ENCODE data around the gene CCDC27.

CCDC27 gene

GRCh38 chr1:3735027-3735681, 17.1 kb upstream of the CCDC27 start:
- in situ Hi-C loops (cut with HindIII; ENCODE audit: low sequenced_read_pairs): no loop called here

DNA sequence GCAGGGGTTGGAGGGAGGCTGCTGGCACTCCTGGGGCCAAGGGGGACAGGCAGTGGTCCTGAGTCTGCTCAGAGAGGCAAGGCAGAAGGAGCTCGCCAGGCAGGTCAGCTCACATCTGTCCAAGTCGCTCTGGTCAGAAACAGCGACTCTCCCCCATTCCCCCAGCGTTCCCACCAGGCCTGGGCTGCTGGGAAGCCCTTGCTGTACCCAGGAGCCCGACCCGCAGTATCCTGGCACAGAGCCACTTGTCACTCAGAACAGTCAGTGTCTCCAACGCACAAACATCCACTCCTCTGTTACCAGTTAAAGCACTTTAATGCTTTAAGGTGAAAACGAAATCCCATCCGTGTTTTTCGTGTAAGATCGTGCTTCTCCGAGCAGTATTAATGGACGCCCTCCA, 16.6 kb upstream of the CCDC27 start:
- in situ Hi-C loops (cut with HindIII; ENCODE audit: low sequenced_read_pairs): no loop called here

- in situ Hi-C loops (cut with HindIII; ENCODE audit: low sequenced_read_pairs): no loop called here
Measured at GRCh38 chr1:3736131-3736561, 16.1 kb upstream of the CCDC27 start.

- in situ Hi-C loops (cut with HindIII; ENCODE audit: low sequenced_read_pairs): no loop called here
Measured at GRCh38 chr1:3736708-3737107, 15.5 kb upstream of the CCDC27 start.

- in situ Hi-C loops (cut with HindIII; ENCODE audit: low sequenced_read_pairs): no loop called here
Measured at GRCh38 chr1:3738943-3739342, 13.3 kb upstream of the CCDC27 start.

GRCh38 chr1:3740042-3740441, 12.2 kb upstream of the CCDC27 start:
- in situ Hi-C loops (cut with HindIII; ENCODE audit: low sequenced_read_pairs): loop anchor here (10.0 kb wide), 1 partner anchor 95 kb away; no protein-coding TSS in a partner anchor

DNA sequence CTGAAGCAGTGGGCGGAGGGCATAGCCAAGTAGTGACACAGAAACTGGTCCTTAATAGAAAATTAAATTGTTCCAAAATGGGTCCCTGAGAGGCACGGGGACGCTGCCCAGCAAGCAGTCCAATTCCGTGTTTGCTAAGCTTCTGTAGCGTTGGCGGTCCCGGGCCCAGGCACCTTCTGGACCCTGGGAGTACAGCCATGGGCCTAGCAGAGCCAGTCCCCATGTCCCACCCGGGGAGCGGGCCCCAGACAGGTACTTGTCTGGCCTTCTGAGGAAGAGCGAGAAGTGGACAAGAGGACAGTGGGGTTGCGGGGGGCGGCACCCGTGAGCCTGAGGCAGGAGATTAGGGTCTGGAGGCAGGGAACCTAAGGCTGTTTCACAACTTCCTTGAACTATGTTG, 11.5 kb upstream of the CCDC27 start:
- in situ Hi-C loops (cut with HindIII; ENCODE audit: low sequenced_read_pairs): loop anchor here (10.0 kb wide), 1 partner anchor 96 kb away; no protein-coding TSS in a partner anchor

DNA sequence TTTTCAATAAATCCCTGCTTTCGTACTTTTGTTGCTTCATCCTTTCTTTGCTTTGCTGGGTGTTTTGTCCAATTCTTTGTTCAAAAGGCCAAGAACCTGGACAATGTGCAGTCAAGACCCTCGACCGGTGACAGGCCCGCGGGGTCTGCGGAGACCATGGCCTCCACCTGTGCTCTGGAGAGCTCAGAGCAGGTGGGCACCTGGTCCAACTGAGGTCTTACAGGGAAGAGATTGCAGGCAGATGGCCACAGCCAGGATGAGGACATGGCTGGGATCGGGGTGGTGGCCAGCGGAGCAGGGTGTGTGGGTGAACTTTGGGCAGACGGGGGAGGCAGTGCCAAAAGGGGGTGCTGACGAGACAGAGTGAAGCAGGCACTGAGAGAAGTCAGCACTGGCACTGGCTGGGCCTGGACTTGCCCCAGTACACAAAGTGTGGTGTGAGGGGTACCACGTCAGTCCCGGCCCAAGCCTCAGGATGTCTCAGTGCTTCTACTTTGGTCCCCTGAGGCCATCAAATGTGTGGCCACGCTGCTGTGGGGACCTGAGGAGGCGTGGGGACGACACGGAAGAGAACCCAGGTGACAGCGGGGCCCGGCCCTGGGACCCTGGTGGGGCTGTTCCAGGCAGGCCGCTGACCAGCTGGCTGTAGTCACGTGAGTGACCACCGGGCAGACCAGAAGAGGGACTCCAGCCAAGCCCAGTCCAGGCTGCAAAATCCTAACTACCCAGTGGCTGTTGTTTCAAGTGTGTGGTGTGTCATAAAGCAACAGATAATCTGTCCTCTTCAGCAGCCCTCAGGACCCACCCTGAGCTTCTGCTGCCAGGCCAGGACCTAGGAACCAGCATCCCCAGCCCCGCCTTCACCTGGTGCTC, 10.4 kb upstream of the CCDC27 start:
- in situ Hi-C loops (cut with HindIII; ENCODE audit: low sequenced_read_pairs): loop anchor here (10.0 kb wide), 1 partner anchor 97 kb away; no protein-coding TSS in a partner anchor

DNA sequence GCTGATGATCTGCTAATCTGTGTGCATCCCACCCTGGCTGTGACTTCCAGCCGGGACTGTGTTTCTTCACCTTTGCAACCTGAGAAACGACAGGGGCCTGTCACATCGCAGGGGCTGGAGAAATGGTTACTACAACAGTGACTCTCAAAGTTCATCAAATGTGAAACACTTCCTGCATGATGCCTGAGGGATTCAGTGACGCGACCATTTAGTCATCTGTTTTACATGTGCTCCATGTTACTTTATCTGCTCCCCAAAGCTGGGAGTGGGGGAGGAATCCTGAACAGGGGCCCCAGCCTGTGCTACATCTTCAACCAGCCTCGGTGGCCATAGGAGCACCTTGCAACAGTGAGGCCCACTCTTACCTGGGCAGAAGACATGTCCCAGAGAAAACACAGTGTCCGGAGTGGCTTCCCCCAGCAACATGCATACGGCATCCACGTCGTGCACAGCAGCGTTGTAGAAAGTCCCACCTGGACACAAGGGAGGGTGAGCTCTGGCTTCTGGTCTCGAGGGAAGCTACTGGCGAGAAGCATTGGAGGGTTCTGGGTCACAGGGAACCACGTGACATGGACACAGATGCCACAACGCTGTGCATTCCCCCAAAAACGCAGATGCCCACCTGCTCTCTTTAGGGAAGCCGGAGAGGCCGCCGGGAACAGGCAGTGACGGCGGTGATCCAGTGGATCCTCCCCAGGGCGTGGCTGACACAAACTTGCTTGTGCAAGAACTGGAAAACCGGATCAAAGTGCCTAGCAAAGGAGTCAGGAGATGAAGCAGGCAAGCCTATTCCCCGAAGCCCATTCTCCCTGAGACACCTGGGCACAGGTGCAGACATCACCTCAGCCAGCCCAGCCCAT, 9.6 kb upstream of the CCDC27 start:
- in situ Hi-C loops (cut with HindIII; ENCODE audit: low sequenced_read_pairs): loop anchor here (10.0 kb wide), 1 partner anchor 98 kb away; no protein-coding TSS in a partner anchor

DNA sequence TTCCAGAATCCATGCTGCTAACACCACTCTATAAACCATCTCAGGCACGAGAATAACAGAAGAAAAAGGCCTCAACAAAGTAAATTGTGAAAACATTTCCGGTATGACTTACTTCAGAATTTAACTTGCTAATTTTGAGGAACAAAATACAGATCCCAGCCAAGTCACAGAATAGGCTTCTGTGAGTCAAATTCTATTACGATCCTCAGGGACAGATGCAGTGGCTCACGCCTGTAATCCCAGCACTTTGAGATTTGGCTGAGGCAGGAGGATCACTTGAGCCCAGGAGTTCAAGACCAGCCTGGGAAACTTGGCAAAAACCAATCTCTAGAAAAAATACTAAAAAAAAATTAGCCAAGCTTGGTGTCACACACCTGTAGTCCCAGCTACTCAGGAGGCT, 8.8 kb upstream of the CCDC27 start:
- in situ Hi-C loops (cut with HindIII; ENCODE audit: low sequenced_read_pairs): loop anchor here (10.0 kb wide), 1 partner anchor 99 kb away; no protein-coding TSS in a partner anchor

DNA sequence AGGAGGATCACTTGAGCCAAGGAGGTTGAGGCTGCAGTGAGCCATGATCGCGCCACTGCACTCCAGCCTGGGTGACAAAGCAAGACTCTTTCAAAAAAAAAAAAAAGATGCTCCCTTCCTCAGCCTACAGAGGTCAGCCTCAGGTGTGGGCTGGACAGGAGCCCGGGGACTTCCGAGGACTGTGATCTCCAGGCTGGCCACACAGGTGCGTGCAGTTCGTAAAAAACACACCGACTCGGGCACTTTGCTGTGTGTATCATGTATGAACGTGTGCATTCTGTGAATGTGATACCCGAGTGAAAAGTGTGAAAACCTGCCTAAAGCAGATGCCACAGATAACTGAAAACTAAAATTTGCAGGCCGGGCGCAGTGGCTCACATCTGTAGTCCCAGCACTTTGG, 8.4 kb upstream of the CCDC27 start:
- in situ Hi-C loops (cut with HindIII; ENCODE audit: low sequenced_read_pairs): loop anchor here (10.0 kb wide), 1 partner anchor 99 kb away; no protein-coding TSS in a partner anchor

GRCh38 chr1:3744646-3745045, 7.6 kb upstream of the CCDC27 start:
- in situ Hi-C loops (cut with HindIII; ENCODE audit: low sequenced_read_pairs): loop anchor here (10.0 kb wide), 1 partner anchor 100 kb away; no protein-coding TSS in a partner anchor

GRCh38 chr1:3745071-3745470, 7.2 kb upstream of the CCDC27 start:
- in situ Hi-C loops (cut with HindIII; ENCODE audit: low sequenced_read_pairs): loop anchor here (10.0 kb wide), 1 partner anchor 100 kb away; no protein-coding TSS in a partner anchor

GRCh38 chr1:3745590-3746381, 6.5 kb upstream of the CCDC27 start:
- in situ Hi-C loops (cut with HindIII; ENCODE audit: low sequenced_read_pairs): loop anchor here (10.0 kb wide), 1 partner anchor 101 kb away; no protein-coding TSS in a partner anchor

DNA sequence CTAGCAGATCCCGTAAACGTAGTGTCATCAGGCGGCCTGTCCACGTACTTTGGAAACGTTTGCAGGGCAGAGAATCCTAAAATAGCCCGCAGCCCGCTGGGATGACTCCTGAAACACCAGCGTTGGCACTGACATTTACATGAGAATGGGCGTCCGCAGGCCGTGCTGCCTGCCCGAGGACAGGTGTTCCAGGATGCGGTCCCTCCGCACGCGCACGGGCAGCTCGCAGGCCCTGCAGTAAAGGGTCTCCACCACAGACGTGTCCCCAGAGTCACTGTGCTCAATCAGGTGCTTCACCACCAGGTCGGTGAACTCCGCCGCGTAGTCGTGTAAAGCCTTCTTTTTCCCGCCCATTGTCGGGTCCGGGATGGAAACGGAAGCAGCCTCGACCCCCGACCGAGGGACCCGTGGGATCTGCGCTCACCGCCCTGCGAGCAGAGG, 5.8 kb upstream of the CCDC27 start:
- in situ Hi-C loops (cut with HindIII; ENCODE audit: low sequenced_read_pairs): loop anchor here (10.0 kb wide), 1 partner anchor 102 kb away; no protein-coding TSS in a partner anchor

DNA sequence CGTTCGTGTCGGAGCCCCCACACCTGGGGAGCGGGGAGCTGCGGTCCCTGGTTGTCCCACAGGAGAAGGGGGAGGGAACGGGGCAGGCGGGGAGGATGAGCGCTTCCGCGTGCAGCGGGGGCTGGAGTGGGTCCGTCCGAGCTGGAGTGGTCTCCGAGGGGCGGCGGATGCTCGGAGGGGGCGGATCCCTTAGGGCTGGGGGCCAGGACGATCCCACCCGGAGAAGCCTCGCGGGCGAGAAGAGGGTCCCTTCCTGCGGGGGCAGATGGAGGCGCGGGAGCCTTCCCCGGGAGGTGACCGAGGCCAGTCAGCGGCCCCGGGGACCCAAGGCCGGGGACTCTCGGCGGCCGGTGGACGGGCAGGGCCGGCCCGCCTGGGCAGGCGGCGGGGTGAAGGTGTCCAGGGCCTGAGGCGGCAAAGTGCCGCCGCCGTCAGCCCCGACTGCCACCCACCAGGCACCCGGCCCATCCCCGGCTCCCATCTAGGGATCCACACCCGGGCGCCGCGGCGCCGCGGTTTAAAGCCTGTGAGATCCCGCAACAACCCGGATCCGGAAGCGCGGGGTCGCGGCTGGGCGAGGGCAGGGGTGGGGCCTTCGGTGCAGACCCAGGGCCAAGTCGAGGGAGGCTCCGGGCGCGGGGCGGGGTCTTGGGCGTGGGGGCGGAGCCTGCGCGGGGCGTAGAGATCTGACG, 5.3 kb upstream of the CCDC27 start:
- in situ Hi-C loops (cut with HindIII; ENCODE audit: low sequenced_read_pairs): loop anchor here (10.0 kb wide), 1 partner anchor 102 kb away; no protein-coding TSS in a partner anchor

DNA sequence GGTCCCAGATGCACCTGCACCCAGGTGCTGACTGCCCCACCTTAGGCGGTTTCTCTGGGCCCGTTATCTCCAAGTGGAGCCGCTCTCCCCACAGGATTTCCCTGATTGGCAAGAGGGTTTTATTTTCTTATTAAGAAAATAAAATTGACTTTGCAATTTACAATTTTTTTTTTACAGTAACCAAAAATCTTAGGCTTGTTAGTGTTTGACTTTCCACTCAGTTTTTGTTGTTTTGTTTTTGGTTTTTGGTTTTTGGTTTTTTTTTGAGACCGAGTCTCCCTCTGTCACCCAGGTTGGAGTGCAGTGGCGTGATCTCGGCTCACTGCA, 4.8 kb upstream of the CCDC27 start:
- in situ Hi-C loops (cut with HindIII; ENCODE audit: low sequenced_read_pairs): loop anchor here (10.0 kb wide), 1 partner anchor 103 kb away; no protein-coding TSS in a partner anchor

GRCh38 chr1:3747903-3748302, 4.3 kb upstream of the CCDC27 start:
- in situ Hi-C loops (cut with HindIII; ENCODE audit: low sequenced_read_pairs): loop anchor here (10.0 kb wide), 1 partner anchor 103 kb away; no protein-coding TSS in a partner anchor

DNA sequence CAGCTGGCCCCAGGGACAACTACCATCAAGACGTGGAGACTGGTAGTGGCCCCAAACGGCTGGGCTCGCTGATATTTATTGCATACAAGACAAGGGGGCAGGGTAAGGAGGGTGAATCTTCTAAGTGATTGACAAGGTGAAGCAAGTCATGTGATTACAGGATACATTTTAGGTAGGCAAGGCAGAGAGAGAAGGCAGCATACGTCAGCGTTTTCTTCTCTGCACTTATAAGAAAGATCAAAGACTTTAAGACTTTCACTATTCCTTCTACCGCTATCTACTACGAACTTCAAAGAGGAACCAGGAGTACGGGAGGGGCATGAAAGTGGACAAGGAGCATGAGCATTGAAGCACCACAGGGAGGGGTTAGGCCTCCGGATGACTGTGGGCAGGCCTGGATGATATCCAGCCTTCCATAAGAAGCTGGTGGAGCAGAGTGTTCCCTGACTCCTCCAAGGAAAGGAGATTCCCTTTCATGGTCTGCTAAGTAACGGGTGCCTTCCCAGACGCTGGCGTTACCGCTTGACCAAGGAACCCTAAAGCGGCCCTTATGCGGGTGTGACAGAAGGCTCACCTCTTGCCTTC, 3.8 kb upstream of the CCDC27 start:
- in situ Hi-C loops (cut with HindIII; ENCODE audit: low sequenced_read_pairs): loop anchor here (10.0 kb wide), 1 partner anchor 104 kb away; no protein-coding TSS in a partner anchor

All from endothelial cell of hepatic sinusoid (primary cell).